ENCODE data around the gene XYLT1.

DNA sequence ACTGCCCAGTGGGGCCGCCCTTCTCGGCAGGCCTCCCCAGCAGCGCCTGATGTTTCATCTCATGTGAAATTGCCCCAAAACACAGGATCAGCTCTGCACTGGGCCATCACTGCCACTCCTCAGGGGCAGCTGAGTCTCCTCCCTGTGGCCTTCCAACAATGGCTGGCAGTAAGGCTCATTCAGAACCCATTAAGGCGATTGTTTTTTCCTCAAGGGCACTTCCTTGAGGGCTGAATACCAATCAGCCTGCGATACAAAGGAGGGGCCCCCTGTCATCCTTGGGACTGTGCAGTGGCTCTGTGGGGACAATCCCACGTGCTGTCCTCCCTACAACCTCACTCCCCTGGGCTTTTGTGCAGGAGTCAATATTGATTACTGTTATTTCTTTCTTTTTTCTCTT, 47.5 kb downstream of the XYLT1 start:
- no peak for TF ChIP-seq CTCF (IDR thresholded peaks at IDR 0.05)
- TF ChIP-seq ZFX (IDR thresholded peaks at IDR 0.05; ENCODE audit: borderline replicate concordance): no peak
